Cardiac septum (tissue), 1 donor: ENCODE results near the gene OSBPL7. TPM values are rescaled to one million over a fixed set of nuclear protein-coding genes. Genes with fewer than 3 reads are reported as not detected.
A peak's percentile ranks its signal among the peaks of the same experiment; 100 is the strongest.

ENCODE experiments used
- DNase-seq: peaks from one replicate; pipeline ENCODE4 v3.0.0-alpha.2; 2020; ENCODE audit warnings: low spot score
- intact Hi-C: fragments of 100-400 bp; cut with DNase I; formaldehyde crosslinking; loops from one replicate; pipeline ENCODE4 v1.14.0; 2022
- total RNA-seq: library from RNA; stranded (reverse); fragmentation: NEBNext Ultra II Directional; extraction: Animal tissue kit (Norgen Biotek cat#: 25700); gene quantifications from one replicate; pipeline ENCODE4 v1.2.1, GENCODE V29; 2021
- donor health status: DM: no; HTN: no; CAD: no.

Gene OSBPL7
- total RNA-seq, 1 donor from 2014 or later, result 8.7 TPM

DNA sequence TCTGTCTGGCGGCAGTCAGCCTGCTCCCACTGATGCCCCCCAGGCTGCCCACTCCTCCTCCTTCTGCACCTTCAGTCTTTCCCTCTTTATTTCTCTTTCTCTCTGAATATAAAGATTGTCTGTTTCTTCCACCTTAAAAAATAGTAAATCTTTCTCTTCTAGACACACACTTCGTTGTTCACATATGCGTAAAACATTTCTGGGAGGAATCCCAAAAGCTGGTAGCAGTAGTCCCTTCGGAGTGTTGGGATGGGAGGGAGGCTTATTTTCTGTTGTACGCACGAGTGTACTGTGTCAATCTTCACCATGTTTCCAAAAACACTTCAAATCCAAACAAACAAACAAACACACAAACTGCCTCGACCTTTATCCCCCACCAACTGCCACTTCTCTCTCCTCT lies 9.9 kb downstream of the OSBPL7 start:
- no peak for DNase-seq
- intact Hi-C loops, result no loop called here

GRCh38 chr17:47810901-47811635 lies 10.5 kb downstream of the OSBPL7 start:
- intact Hi-C loops, result no loop called here
- peak; percentile 55 for DNase-seq

DNA sequence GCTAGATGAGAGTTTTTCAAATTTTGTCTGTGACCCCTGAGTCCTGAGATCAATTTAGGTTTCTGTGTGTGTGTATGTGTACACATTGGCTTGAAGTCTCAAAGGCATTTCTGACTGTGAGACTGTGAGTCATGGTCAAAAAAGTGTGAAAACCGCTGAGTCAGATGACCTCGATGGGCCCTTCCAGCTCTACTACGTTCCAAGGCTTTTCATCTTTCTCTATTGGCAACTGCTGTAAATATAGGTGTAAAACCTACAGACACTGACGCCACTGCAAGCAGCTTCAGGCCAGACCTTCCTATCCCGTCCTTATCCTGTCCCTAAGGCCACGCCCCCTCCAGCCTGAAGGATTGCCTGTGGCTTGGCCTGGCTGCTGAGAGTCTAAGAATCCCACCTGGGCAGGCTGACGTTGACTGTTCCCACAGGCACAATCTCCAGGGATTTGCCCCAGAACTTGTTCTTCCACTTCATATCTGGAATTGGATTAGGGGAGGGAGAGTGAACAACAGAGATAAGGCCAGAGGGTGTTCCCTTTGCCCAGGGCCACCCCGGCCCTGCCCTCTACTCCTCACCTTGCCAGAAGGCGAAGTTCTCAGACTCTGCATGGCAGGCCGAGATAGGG lies 11.3 kb downstream of the OSBPL7 start:
- intact Hi-C loops, result no loop called here
- peak; percentile 49 for DNase-seq

GRCh38 chr17:47808830-47809480 lies 12.6 kb downstream of the OSBPL7 start:
- DNase-seq, result no peak
- intact Hi-C loops, result no loop called here

DNA sequence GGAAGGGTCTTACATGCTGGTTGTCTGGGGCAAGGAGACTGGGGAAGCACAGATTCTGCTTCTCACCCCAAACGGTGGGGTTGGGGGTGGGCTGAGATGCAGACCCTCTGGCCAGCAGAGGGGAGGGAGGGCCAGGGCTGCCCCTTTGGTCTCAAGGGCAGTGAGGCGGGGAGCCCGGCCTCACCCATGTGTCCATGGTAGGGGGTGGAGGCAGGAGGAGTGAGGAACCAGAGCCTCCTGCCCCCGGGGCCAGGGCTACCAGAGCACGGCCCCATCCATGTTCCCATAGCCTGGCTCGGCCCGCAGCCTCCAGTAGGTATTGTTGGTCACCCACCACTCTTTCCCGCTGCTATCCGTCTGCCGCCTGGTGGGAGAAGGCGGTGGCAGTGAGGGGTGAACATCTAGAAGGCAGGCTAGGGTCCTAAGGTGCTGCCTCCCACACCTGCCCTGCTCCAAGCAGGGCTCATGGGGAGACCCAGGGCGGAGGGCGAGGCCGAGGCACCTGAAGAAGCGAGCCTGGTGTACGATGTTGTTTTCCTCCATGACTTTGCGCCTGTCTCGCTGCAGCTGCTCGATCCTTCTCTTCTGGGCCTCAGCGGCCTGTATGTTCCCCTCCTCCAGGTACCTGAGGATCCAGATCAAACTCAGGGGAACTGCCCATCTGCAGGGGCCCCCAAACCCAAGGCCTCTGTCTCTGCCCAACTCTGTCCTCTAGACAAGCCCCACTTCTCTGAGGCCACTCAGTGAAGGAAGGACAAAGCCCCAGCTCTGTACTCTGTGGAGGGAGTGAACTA lies 13.4 kb downstream of the OSBPL7 start:
- no peak for DNase-seq
- intact Hi-C loops, result no loop called here

DNA sequence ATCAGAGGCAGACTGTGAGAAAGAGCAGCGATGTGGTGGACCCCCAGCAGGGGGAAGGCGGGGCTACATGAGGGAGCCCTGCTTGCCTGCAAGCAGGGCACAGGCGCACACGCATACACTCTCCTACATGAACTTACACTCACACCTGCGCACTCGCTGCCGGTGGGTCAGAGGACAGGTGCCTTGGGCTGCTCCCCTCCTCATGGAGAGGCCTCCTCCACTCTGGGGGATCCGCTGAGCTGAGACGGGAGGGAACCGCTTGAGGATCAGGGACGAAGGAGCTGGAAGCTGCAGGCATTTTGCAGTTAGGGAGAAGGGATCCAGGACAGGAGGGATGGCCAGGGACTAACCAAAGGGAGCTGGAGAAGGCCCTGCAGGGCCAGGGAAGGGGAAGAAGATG lies 14.2 kb downstream of the OSBPL7 start:
- DNase-seq, result no peak
- intact Hi-C loops, result no loop called here

DNA sequence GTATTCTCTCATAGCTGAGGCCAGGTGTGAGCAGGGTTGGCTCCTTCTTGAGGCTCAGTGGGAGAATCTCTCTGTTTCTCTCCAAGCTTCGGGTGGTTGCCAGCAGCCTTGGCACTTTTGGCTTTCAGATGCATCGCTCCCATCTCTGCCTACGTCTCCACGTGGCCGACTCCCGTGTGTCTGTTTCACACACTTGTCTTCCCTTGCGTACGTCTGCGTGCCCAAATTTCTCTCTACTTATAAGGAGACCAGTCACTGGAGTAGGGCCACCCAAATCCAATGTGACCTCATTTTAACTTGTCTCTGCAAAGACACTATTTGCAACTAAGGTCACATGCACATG lies 14.7 kb downstream of the OSBPL7 start:
- no peak for DNase-seq
- intact Hi-C loops, result no loop called here

DNA sequence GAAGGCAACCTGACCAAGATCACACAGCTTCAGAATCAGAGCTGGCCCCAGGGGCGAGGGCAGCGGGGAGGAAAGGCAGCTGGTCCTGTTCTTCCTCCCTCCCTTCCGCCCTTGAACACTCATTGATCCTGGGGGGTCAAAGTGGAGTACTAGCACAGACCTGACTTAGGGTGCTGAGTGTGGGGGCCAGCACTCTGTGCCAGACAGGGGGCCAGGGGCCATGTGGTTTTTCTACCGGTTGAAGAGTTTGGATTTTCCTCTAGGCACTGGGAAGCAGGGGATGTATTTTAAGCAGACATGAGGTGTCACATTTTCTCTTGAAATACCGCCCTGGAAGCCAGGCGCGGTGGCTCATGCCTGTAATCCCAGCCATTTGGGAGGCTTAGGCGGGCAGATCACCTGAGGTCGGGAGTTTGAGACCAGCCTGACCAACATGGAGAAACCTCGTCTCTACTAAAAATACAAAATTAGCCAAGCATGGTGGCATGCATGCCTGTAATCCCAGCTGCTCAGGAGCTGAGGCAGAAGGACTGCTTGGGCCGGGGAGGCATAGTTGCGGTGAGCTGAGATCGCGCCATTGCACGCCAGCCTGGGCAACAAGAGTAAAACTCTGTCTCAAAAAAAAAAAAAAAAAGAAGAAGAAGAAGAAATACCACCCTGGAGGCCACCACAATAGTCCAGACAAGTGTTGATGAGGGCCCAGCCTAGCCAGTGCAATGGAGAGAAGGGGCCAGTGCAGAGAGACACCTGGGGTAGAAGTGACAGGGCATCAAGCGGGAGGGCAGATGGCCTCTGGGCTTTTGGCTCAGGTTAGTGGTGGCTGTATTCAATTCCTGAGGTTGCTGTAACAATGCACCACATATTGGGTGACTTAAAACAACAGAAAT lies 15.3 kb downstream of the OSBPL7 start:
- no peak for DNase-seq
- intact Hi-C loops, result no loop called here

DNA sequence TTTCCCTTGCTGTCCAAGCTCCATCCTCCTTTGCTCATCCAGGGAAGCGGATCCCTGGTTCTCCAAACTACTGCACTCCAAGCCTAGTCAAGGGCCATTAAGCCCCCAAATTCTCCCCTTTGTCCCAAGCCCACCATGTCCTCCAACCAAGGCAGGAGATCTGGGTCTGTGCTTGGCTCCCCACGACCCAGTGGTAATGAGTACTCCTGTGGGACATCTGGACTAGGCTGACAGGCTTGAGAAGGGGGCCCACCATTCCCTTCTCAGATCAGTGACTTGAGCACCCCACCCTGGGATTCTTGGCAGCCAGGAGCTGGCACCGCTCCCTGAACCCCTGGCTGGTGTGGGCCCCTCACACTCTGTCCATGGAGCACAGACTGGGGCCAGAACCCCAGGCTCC lies 17.1 kb downstream of the OSBPL7 start:
- DNase-seq, result peak; percentile 53
- intact Hi-C loops, result loop anchor here (5.0 kb wide), 1 partner anchor 107 kb away; no protein-coding TSS in a partner anchor

DNA sequence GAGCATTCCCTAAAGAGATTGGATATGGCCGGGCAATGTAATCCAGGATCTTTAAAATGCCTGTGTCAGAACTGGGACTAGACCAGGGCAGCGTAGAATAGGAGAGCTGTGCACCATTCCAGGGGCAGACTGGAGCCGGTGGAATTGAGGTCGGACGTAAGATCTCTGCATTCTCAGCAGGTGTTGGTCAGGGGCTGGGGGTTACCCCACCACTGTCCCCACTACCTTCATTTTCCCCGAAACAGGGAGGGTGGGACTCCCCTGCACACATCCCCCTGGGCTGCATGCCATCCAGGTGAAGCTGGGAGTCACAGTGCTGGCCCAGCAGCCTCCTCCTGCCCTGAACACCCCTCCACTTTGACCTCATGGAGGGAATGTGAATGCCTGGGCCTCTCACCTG lies 17.8 kb downstream of the OSBPL7 start:
- no peak for DNase-seq
- intact Hi-C loops, result loop anchor here (5.0 kb wide), 1 partner anchor 106 kb away; no protein-coding TSS in a partner anchor

DNA sequence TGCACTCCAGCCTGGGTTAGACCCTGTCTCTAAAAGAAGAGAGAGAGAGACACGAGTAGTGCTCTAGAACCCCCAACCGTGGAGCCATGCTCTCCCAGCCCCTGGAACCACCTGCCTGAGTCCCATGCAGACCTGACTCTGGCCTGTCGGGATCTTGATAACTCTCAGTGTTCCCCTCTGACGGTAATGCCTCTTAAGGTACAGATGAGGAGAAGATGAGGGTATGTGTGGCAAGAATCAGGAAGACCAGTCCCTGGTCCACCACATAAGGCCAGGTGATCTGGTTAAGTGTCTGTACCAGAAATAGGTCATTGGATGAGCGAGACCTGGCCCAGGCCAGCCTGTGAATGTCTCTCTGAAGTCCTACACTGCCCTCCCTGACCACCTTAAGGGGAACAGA lies 18.4 kb downstream of the OSBPL7 start:
- intact Hi-C loops, result loop anchor here (5.0 kb wide), 1 partner anchor 106 kb away; no protein-coding TSS in a partner anchor
- no peak for DNase-seq

DNA sequence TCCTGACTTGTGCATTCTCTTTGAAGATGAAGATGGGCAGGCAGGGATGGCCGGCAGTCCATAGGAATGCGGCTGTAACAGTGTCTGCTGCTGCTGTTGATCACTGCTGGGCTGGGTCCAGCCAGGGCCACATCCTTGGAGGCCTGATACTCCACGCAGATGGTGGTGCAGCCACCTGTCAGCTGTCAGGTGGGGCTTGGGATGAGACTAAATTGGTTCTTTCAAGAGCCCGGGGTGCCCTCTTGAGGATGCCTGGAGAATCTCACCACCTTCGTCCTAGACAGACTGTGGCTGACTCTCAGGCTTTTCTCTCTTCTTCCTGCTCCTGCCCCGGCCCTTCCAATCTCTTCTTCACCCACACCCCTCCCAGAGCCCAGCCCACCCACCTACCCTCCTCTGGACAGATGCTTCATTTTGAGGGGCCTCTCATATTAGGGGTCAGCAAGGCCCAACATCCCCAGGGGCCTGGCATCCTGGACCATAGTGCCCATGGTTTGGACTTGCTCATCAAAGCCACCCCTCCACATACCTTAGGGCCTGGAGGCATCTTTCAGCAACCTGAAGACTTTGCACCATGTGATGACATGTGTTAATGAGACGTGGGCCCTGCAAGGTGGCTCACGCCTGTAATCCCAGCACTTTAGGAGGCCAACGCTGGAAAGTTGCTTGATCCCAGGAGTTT lies 19.1 kb downstream of the OSBPL7 start:
- intact Hi-C loops, result loop anchor here (5.0 kb wide), 1 partner anchor 105 kb away; no protein-coding TSS in a partner anchor
- no peak for DNase-seq

GRCh38 chr17:47801906-47802305 lies 19.7 kb downstream of the OSBPL7 start:
- no peak for DNase-seq
- intact Hi-C loops, result loop anchor here (5.0 kb wide), 1 partner anchor 105 kb away; no protein-coding TSS in a partner anchor

GRCh38 chr17:47801176-47801765 lies 20.3 kb downstream of the OSBPL7 start:
- intact Hi-C loops, result loop anchor here (5.0 kb wide), 1 partner anchor 104 kb away; no protein-coding TSS in a partner anchor
- no peak for DNase-seq

DNA sequence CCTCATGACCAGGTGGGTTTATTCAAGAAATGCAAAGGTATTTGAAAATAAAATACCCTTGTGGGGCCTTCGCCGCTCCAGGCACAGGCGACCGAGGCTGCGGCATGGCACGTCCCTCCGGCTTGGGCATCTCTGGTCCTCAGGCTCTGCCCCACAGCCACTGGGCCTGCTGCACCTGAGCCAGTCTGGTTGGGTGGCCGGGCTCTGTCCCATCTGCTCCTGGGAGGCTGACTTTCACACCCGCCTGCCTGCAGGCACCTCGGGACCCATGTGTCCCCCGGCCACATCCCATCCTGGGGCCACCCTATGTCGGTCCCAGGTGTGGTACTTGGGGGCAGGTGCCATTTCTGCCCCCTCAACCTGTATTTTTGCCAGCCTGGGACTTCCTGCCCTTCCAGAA lies 20.9 kb downstream of the OSBPL7 start:
- intact Hi-C loops, result loop anchor here (5.0 kb wide), 1 partner anchor 103 kb away; no protein-coding TSS in a partner anchor

GRCh38 chr17:47797797-47798196 lies 23.8 kb downstream of the OSBPL7 start:
- DNase-seq, result no peak

More for the DNA sequence above, 20.9 kb downstream of the OSBPL7 start:
- no peak for DNase-seq

DNA sequence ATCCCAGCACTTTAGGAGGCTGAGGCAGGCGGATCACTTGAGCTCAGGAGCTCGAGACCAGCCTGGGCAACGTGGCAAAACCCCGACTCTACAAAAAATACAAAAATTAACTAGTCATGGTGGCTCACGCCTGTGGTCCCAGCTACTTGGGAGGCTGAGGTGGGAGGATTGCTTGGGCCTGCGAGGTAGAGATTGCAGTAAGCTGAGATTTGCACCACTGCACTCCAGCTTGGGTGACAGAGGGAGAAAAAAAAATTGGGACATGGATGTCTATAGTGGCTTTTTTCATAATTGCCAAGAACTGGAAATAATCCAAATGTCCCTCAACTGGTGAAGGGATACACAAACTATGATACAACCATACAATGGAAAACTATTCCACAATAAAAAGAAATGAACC lies 28.6 kb downstream of the OSBPL7 start:
- intact Hi-C loops, result no loop called here
- no peak for DNase-seq

More at GRCh38 chr17:47797797-47798196, 23.8 kb downstream of the OSBPL7 start:
- intact Hi-C loops, result no loop called here

DNA sequence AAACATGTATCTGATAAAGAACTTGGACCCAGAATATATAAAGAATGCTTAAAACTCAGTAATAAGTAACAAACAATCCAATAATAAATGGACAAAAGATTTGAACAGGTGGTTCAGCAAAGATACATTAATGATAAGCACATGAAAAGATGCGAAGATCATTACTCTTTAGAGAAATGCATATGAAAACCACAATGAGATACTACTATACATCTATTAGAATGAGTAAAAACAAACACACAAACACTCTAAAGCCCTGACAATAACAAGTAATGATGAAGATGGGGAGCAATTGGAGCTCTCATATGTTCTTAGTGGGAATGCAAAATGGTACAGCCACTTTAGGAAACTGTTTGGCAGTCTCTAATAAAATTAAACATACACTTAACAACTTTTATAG lies 29.1 kb downstream of the OSBPL7 start:
- DNase-seq, result no peak
- intact Hi-C loops, result no loop called here
